Thyroid gland (tissue), 4 donors: ENCODE measurements around the gene GNAT2.

Experiments
- POLR2A ChIP-seq, 2 donors: fragments of 450-650 bp; IDR thresholded peaks; one replicate each; pipeline ENCODE4 v1.6.1; 2017; ENCODE audit warnings: antibody characterized with exemption in 2 of 2, mild to moderate bottlenecking in 2 of 2, moderate library complexity in 1 of 2
- TF ChIP-seq, protein P1 (sequence below), 6 experiments: fragments of 200-600 bp in 3 of 6; fragments of 450-650 bp in 3 of 6; sonication (generic) in 3 of 6; IDR thresholded peaks; one replicate each; pipeline ENCODE4 v1.5.1; 2016 to 2019; ENCODE audit warnings: antibody characterized with exemption in 6 of 6, mild to moderate bottlenecking in 2 of 6, inconsistent platforms in 1 of 6, moderate library complexity in 1 of 6

DNA sequence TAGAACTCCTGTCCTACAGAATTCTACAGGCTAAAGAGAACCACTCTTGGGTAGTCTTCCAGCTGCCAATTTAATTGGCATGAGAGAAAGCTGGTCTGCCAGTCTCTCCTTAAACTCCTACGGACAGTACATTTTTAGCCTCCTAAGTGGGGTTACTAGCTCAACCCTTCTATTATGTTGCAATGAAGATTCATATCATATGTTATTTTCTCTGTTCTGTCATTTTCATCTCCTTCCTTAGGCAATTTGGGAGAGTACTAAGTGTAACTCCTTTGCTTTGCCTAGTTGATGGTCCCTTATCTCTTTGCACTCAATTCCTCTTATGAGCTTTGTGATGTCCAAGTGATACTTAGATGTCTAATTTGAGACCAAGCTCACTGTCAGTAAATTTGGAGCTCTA lies 14.0 kb downstream of the GNAT2 start:
- TF ChIP-seq, protein P1, sequence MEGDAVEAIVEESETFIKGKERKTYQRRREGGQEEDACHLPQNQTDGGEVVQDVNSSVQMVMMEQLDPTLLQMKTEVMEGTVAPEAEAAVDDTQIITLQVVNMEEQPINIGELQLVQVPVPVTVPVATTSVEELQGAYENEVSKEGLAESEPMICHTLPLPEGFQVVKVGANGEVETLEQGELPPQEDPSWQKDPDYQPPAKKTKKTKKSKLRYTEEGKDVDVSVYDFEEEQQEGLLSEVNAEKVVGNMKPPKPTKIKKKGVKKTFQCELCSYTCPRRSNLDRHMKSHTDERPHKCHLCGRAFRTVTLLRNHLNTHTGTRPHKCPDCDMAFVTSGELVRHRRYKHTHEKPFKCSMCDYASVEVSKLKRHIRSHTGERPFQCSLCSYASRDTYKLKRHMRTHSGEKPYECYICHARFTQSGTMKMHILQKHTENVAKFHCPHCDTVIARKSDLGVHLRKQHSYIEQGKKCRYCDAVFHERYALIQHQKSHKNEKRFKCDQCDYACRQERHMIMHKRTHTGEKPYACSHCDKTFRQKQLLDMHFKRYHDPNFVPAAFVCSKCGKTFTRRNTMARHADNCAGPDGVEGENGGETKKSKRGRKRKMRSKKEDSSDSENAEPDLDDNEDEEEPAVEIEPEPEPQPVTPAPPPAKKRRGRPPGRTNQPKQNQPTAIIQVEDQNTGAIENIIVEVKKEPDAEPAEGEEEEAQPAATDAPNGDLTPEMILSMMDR (IDR thresholded peaks at IDR 0.05): no peak
- no peak for TF ChIP-seq POLR2A (IDR thresholded peaks at IDR 0.05)
